GM18519 (cell line): ENCODE results near the gene NSUN5.
"Not testable (repeated sequence)": the region's sequence is repeated elsewhere in the genome, so short reads cannot be mapped to it uniquely, and the experiment has no call there.

Experiments used
- ATAC-seq: cut with Tn5 transposase; IDR thresholded peaks from one replicate; pipeline ENCODE4 v1.9.1; 2021; ENCODE audit warnings: mild to moderate bottlenecking, moderate library complexity; ENCODE audit not compliant: unreplicated experiment, low FRiP score

NSUN5 gene

DNA sequence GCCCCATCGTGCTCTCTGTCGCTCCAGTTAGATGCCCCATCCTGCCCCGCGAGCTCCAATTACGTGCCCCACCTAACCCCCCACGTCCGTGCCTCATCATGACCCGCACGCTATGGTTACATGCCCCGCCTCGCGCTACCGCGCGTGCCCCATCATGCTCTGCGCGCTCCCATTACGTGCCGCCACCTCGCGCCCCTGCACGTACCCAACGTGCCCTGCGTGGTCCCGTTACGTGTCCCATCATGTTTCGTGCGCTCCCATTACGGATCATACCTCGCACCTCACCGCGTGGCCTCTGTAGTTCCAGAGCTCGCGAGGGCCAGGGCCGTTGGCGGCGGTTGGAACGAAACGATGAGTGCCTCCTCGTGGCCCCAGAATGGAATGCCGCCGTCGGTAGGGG, 19.3 kb upstream of the NSUN5 start, which contains the start of the genes FKBP6 and TRIM50:
FKBP6 (plus strand) TSS at position 240 of the 400 bp plus-strand sequence. CDS start 268 bp downstream, outside the sequence.
TRIM50 (minus strand) TSS at position 161 of the 400 bp plus-strand sequence. CDS start 3,295 bp downstream, outside the sequence.
- ATAC-seq = not testable (repeated sequence)

DNA sequence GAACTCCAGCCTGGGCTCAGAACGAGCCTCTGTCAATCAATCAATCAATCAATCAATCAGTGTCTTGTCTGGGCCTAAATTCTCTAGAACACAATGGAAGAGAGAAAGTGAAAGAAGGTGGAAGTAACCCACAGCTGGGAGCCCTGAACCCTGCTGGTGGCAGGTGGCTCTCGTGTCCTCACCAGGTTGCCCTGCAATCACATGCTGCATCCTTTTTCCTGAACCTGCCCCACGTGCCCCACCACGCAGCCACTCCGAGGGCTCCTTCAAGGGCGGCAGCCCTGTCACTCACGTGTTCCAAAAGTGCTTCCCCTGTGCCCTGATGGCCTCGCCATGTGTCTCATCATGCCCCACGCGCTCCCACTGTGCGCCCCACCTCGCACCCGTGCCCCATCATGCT, 18.8 kb upstream of the NSUN5 start:
- not testable (repeated sequence) for ATAC-seq

DNA sequence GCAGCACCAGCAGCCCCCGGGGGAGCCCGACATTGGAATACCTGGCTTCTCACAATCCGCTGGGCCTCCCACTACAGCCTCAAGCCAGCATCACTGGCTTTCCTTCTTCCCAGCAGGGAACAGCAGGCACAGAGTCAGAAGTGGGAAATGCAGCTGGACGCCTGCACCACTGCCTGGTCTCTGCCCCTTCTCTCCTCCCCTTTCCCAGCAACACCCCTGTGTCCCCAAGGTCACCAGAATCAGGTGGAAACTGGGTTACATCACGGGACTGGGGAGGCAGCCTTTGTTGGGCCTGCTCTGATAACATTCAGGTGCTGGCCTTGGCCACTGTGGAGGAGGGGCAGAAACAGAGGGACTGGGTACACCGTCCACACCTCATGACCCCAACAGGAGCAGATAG, 16.8 kb upstream of the NSUN5 start:
- not testable (repeated sequence) for ATAC-seq

DNA sequence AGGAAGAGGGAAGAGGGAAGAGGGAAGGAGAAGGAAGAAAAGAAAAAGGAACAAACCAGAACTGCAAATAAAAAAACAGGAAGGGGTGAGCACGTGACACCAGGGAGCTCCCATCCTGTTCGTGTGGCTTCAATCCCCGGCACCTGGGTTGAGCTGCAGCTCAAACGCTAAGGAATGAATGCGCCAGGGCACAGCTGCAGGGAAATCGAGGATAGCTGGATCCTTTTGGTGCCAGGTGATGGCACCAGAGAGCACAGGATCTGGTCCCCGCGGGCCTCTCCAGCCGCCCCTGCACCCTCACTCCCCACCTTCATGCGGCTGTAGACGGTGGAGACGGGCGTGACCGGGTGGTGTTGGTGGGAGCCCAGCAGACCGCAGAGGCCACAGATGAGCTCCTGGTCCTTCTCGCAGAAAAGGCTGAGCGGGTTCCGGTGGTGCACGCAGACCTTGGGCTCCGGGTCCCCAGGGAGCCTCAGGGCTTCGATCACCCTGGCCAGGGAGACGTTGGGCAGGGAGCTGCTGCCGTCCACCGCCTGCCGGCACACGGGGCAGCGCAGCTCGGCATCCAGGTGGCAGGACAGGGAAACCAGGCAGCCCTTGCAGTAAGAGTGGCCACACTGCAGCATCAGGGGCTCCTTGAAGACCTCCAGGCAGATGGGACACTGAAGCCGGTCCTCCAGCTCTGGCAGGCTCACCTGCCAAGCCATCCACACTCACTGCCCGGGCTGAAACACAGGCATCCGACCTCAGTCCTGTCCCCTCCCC, 15.6 kb upstream of the NSUN5 start:
- not testable (repeated sequence) for ATAC-seq

DNA sequence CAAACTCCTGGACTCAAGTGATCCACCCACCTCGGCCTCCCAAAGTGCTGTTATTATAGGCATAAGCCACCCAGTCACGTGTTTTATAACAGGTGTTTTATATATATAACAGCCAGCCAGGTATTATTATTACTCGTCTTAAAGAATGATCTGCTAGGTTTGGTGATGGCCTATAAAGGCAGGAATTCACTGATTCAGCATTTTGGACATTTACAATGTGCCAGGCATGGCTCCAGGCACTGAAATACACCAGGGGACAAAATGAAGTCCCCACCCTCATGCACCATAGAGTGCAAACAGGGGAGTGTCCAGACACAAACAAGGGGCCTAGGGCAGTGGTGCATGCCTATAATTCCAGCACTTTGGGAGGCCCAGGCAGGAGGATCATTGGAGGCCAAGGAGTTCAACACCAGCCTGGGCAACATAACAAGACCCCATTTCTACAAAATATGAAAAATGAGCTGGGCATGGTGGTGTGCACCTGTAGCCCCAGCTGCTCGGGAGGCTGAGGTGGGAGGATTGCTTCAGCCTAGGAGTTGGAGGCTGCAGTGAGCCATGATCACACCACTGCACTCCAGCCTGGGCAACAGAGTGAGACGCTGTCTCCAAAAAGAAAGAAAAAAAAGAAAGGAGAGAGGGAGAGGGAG, 14.9 kb upstream of the NSUN5 start:
- ATAC-seq = not testable (repeated sequence)

DNA sequence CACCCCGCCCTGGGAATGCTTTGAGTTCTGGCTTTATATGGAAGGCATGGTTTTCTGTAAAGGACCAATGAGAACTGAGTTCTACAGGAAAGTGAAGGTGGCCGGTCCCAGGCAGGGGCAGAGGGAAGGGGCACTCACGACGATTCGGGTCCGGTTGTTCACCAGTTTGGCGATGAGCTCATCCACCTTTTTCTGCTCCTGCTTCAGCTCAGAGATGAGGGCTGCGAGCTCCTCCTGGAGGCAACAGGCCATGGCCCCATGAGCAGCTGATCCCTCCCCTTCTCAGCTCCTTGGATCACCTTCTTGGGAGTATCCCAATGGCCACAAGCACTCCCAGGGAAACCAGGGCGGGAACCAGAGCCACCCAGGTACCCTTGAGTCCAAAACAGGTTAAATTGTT, 11.4 kb upstream of the NSUN5 start:
- not testable (repeated sequence) for ATAC-seq

DNA sequence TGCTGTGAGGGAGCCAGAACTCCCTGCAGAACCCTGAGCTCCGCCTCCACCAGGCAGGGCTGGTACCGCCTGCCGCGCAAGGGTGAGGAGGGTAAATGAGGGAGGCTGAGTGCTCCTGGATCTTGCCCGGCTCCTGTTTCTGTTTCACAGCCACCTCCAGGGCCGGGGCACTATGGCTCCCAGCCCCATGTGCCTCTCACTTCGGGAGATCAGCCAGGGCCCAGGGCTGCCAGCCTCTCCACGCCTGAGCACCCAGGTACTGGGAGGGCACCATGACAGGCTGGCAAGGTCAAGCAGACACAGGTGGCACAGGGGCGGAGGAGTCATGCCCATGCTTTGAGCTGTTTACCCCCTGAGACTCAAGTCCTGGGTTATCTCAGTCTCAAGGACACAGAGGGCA, 10.9 kb upstream of the NSUN5 start:
- ATAC-seq = not testable (repeated sequence)

DNA sequence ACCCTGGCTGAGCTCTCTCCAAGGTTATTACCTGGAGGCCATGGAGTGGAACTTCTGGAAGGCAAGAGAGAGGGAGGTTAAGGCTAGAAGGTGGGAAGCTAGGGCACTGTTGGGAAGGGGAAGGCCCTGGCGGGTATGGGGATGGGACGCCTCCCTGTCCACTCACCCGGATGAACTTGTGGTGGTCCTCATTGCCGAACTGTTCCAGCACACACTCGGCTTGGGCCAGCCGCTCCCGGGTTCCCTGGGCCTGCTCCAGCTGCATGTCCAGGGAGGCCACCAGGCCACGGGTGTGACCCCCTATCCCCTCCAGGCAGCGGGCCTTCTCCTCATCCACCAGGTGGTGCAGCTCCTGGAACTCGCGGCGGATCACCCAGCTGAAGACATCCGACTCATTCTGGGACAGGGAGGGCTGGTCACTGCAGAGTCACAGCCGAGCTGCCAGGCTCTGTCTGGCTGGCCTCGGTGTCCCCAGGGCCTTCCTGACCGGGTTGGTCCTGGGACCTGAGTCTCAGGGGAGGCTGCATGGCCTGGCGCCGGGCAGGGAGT, 10.1 kb upstream of the NSUN5 start:
- not testable (repeated sequence) for ATAC-seq

DNA sequence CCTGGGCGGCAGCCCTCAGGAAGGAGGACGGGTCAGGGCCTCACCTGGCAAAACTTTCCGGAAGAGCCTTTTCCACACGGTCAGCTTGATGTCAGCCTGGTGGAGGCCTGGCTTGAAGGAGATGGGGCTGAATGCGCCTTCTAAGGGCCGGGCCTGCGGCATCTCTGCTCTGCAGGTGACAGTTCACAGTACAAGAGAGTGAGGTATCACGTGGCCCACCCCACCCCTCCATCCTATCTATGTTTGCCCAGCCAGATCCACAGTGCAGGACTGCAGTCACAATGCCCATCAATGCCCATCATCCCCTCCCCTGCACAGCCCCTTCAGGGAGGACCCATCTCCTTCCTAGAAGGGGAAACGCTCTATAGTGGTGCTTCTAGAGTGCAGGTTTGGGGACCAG, 7.9 kb upstream of the NSUN5 start:
- ATAC-seq = no peak

DNA sequence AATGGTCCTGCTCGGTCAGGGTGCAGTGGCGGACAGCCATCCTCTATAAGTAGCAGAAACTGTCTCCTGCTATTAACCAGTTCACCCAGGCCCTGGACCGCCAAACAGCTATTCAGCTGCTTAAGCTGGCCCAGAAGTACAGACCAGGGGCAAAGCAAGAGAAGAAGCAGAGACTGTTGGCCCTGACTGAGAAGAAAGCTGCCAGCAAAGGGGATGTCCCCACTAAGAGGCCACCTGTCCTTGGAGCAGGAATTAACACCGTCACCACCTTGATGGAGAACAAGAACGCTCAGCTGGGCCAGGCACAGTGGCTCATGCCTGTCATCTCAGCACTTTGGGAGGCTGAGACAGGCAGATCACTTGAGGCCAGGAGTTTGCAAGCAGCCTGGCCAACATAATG, 5.6 kb upstream of the NSUN5 start:
- no peak for ATAC-seq

DNA sequence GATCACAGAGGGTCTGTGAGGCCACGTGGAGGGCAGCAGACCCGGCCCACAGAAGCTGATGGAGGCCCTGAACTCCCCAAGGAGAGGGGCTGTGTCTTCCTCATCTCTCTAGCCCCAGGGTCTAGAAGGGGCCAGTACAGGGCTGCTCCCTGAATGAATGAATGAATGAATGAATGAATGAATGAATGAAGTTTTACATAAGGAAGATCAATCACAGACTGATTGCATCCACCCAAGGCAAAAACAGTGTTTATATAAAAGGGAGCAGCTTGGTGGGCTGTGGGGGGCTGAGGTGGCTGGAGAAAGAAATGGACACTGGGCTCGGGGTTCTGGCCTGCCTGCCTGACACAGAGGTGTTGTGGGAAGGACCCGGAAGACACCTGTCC, 4.9 kb upstream of the NSUN5 start:
- ATAC-seq = no peak

DNA sequence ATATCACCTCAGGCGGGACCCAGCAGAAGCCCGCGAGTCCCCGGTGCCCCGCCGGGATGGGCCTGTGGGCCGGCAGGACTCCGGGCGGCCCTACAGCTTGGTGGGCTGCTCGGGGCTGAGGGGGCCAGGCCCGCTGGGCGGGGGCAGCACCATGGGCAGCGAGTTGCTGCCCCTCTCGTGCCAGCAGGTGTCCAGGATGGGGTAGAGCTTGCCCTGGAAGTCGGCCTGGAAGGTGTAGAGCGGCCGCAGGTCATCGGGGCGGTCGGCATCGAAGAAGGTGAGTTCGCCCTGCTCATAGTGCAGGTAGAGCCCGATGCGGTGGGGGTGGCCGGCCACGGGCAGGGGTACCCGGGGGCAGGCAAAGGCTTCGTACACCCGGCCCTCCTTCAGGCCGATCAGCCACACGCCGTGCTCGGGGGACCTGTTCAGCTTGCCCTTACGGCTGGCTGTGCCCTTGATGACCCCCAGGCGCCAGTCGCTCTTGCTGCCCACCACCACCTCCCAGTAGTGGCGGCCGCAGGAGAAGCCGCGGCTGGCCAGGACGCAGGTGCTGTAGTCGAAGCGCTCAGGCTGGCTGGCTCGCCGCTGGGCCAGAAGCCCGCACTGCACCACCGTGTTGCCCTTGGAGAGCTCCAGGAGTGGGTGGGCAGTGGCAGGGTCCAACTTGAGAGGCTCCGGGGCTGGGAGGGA, 4.3 kb upstream of the NSUN5 start:
- ATAC-seq = no peak

DNA sequence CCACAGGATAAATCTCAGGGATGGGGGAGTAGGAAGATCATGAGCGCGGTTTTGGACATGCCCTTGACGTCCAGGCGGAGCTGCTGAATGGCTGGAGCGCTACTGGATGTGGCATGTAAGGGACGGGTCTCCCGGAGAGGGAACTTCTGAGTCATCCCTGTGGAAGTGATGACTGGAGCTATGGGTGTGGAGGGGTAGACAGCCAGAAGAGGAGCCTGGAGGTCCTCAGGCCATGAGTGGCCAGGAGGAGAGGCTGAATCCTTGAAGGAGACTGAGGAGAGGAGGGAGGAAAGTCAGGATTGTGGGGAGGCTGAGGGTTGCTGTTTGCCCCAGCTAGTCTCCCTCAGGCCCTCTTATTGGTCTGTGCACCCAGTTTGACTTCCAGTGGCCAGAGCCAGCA, 2.8 kb upstream of the NSUN5 start:
- ATAC-seq = not testable (repeated sequence)

DNA sequence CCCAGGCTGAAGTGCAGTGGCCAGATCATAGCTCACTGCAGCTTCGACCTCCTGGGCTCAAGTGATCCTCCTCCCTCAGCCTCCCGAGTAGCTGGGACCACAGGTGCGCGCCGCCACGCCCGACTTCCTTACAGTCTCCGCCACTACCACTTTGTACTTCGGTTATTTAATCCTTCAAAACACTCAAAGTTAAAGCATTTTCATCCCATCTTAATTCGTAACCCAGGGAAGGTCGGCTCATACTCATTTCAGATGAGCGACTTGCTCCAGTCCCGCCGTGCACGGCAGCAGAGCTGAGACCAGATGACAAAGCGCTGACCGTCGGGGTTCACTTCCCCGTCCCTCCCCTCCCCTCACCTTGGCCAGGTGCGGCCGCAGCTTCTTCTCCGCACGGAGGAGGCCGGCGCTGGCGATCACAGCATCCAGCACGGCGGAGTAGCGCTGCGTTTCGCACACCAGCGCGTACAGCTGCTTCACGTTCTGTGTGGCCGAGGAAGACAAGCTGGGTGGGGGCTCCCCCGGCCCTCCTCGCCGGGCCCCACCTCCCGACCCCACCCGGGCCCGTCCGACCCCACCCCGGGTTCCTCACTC, 457 bp downstream of the NSUN5 start:
- peak; percentile 12 for ATAC-seq

DNA sequence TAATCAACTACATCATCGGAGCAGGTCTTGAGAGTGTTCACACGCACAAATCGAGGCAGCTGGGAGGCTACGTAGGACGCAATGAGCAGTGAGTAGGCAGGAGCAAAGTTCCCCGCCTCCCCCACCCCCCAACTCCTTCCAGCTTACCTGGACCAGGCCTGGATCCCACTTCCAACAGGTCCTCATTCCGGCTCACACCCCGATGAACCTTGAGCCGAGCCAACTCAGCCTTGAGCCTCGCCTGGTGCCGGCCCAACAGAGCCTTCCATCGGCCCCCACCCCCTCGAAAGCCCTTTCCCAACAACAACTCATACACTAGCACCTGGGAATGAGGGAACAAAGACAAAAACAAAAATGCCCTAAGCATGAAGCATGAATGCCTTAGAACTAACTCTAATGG, 1.2 kb downstream of the NSUN5 start:
- ATAC-seq = no peak

DNA sequence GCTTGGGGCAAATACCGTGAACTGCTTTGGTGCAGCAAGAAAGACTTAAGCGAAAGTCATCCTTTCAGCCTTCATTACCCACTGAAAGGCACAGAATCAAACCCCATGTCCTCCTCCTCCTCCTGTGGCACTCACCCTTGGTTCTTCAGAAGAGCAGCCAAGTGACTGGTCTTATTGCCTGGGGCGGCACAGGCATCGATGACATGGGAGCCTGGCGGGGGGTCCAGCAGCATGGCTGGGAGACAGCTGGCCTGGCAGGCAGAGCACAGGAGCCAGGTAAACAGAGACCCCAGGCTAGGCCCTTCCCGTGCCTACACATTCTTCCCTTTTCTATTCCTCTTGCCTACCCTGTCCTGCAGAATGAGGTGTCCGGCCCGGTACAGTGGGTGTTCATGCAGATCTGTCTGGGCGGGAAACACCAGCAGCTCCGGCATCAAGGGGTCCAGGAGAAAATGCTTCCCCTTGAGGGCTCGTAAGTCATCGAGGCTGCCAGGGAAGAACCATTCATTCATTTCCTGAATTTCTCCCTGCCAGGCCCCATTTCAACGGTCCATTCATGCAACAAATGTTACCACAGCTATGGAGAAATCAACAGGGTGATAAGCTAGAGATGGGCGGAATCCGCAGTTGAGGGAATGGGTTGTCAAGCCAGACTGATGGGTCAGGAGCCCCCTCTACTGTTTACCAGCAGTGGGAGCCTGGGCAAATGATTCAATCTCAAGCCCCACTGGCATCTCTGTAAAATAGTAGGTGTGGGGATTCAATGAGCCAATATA, 3.8 kb downstream of the NSUN5 start:
- not testable (repeated sequence) for ATAC-seq

DNA sequence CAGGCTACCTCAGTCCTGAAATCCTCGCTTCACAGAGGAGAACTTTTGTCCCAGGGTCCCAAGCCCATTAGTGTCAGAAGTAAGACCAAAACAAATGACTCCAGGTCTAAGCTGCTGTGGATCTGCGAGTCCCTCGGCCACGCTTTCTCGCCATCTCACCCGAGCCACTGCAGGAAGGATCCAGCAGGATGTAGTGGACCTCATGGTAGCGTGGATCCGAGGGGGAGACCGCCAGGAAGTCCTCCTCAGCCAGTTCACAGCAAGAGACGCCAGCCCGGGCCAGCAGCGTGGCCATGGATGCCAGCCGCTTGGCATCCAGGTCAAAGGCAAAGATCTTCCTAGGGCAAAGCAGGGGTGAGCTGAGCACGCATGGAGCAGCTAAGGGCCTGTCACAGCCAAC, 4.6 kb downstream of the NSUN5 start:
- no peak for ATAC-seq

DNA sequence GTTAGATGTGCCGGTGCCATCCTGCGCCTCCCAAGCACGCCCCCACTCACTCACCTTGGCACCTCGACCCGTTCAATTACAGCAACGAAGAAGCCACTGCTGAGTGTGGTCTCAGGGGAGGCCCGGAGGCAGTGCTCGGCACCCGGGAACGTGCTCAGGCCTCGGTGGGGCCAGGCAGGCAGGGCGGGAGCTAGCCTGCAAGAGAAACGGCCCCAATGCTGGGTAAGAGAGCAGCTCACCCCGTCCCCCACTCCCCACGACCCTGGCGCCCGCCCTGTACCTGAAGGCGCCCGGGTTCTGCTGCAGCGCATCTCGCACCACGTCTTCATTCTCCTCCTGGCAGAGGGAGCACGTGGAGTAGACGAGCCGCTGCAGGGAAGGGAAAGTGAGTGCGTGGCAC, 5.1 kb downstream of the NSUN5 start:
- no peak for ATAC-seq

DNA sequence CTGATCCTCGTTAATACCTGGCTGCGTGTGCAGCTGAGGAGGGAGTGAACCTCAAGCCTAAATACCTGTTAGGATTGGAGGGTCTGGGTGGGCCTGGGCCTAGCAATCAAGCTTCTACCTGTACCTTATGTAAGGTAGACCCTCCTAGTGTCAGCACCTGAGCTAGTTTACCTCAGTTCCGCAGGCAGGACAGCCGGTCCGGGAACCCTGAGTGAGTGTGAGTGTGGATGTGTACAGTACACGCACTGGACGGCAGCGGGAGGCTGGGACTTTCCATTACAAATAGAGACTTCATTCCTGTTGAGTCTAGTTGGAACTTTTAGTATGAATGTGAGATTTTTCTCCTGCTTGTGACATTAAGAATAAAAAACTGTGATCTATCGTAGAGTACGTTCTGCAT, 5.8 kb downstream of the NSUN5 start:
- ATAC-seq = not testable (repeated sequence)

DNA sequence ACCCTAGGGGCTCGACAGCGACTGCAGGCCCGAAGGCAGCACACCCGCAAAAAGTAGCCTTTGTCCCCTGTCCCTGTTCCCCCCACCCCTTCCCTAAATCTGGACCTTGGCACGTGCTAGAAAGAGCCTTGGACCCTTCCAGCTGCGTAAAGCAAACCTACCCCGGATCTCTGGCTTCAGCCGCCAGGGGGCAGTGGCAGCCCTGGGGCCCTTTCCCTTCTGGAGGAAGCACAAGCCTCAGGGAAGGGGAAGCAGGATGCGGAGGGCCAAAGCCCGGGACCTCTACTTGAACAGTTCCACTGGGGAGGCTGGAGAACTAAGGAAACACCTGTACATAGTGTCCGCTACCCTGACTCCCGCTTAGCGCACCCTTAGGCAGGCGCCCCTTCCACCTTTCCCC, 7.5 kb downstream of the NSUN5 start:
- not testable (repeated sequence) for ATAC-seq
